Activated CD4-positive, alpha-beta memory T cell treated with anti-CD3 and anti-CD28 coated beads for 36 hours (primary cell): ENCODE measurements around the gene ABCC10. TPM values are rescaled to one million over a fixed set of nuclear protein-coding genes. Genes with fewer than 3 reads are reported as not detected.
"Not testable (repeated sequence)": the region's sequence is repeated elsewhere in the genome, so short reads cannot be mapped to it uniquely, and the experiment has no call there.

Source experiments
- CTCF ChIA-PET: fragments of 350-600 bp; sonication (Branson Sonifier 250); formaldehyde crosslinking; loops from one replicate; lab custom pipeline; 2021; ENCODE audit warnings: antibody characterized with exemption, inconsistent platforms; lab: Charles Lee
- POLR2A ChIA-PET: fragments of 350-600 bp; sonication (Branson Sonifier 250); formaldehyde crosslinking; loops from one replicate; lab custom pipeline; 2021; ENCODE audit warnings: antibody characterized with exemption; lab: Charles Lee
- DNase-seq: peaks from one replicate; pipeline ENCODE4 v3.0.0-alpha.2; 2020
- H3K27ac Mint-ChIP-seq: one replicate; pipeline ENCODE4 v1.8.0; 2021; ENCODE audit warnings: mixed read lengths
- H3K27me3 Mint-ChIP-seq: one replicate; pipeline ENCODE4 v1.8.0; 2021; ENCODE audit warnings: mixed read lengths
- H3K36me3 Mint-ChIP-seq: one replicate; pipeline ENCODE4 v1.8.0; 2021; ENCODE audit warnings: mixed read lengths
- H3K4me1 Mint-ChIP-seq: one replicate; pipeline ENCODE4 v1.8.0; 2021; ENCODE audit warnings: low read depth, mixed read lengths
- H3K4me3 Mint-ChIP-seq: one replicate; pipeline ENCODE4 v1.8.0; 2021; ENCODE audit warnings: mild to moderate bottlenecking, mixed read lengths
- H3K9me3 Mint-ChIP-seq: one replicate; pipeline ENCODE4 v1.8.0; 2021; ENCODE audit warnings: mixed read lengths
- intact Hi-C: fragments of 100-400 bp; cut with micrococcal nuclease; formaldehyde crosslinking; loops from one replicate; pipeline ENCODE4 v1.15.1; 2023
- total RNA-seq, 2 experiments: library from RNA; stranded (reverse); gene quantifications; one replicate each; pipeline ENCODE4 v1.2.3, GENCODE V29; 2021

The ABCC10 gene
- total RNA-seq, 2 experiments from 2014 or later = 27.2 to 31.9 TPM

GRCh38 chr6:43393133-43393532 lies 34.2 kb upstream of the ABCC10 start:
- intact Hi-C loops, H3K4me3 Mint-ChIP-seq, DNase-seq, H3K27me3 Mint-ChIP-seq, CTCF ChIA-PET, H3K36me3 Mint-ChIP-seq, H3K9me3 Mint-ChIP-seq, H3K27ac Mint-ChIP-seq: not testable (repeated sequence)
- peaks cover 22% of the 10 kb centered on the region for H3K4me1 Mint-ChIP-seq
- POLR2A ChIA-PET = interaction anchor here (1.2 kb wide), 1 partner anchor 11 kb away, joined by 3 read pairs; no protein-coding TSS in a partner anchor

GRCh38 chr6:43393602-43394001 lies 33.7 kb upstream of the ABCC10 start:
- intact Hi-C loops = no loop called here
- peaks cover 22% of the 10 kb centered on the region for H3K4me1 Mint-ChIP-seq
- no peak for DNase-seq
- H3K4me3 Mint-ChIP-seq = no peak overlapping the region
- POLR2A ChIA-PET = interaction anchor here (1.2 kb wide), 1 partner anchor 12 kb away, joined by 3 read pairs; no protein-coding TSS in a partner anchor
- no peaks in the 10 kb centered on the region for H3K27me3 Mint-ChIP-seq
- no peaks in the 10 kb centered on the region for H3K9me3 Mint-ChIP-seq
- CTCF ChIA-PET = no interaction called here
- no peaks in the 10 kb centered on the region for H3K36me3 Mint-ChIP-seq
- H3K27ac Mint-ChIP-seq = no peak overlapping the region

- no peak for DNase-seq
- Mint-ChIP-seq H3K9me3 (no peaks in the 10 kb centered on the region), H3K36me3 (no peaks in the 10 kb centered on the region), H3K4me1 (peaks cover 22% of the 10 kb centered on the region), H3K27ac (no peak overlapping the region), H3K4me3 (no peak overlapping the region), H3K27me3 (no peaks in the 10 kb centered on the region)
- ChIA-PET CTCF (interaction anchor here (2.4 kb wide), 1 partner anchor 9 kb away, joined by 8 read pairs; no protein-coding TSS in a partner anchor), POLR2A (interaction anchor here (0.6 kb wide), 1 partner anchor 136 kb away, joined by 4 read pairs; no protein-coding TSS in a partner anchor)
- intact Hi-C loops = no loop called here
These were observed 32.4 kb upstream of the ABCC10 start for GRCh38 chr6:43394982-43395381.

GRCh38 chr6:43395776-43396175 lies 31.6 kb upstream of the ABCC10 start:
- Mint-ChIP-seq H3K27ac (no peak overlapping the region), H3K9me3 (no peaks in the 10 kb centered on the region), H3K27me3 (no peaks in the 10 kb centered on the region), H3K4me3 (no peak overlapping the region), H3K4me1 (peaks cover 15% of the 10 kb centered on the region), H3K36me3 (no peaks in the 10 kb centered on the region)
- DNase-seq = no peak
- intact Hi-C loops = no loop called here
- POLR2A ChIA-PET = no interaction called here
- CTCF ChIA-PET = interaction anchor here (1.1 to 2.4 kb wide), 2 partner anchors 9 to 132 kb away, joined by 3 to 8 read pairs; no protein-coding TSS in a partner anchor

- intact Hi-C loops = no loop called here
- POLR2A ChIA-PET = no interaction called here
- no peaks in the 10 kb centered on the region for H3K36me3 Mint-ChIP-seq
- no peak overlapping the region for H3K27ac Mint-ChIP-seq
- no peaks in the 10 kb centered on the region for H3K27me3 Mint-ChIP-seq
- peaks cover 7% of the 10 kb centered on the region for H3K4me1 Mint-ChIP-seq
- DNase-seq = no peak
- no peak overlapping the region for H3K4me3 Mint-ChIP-seq
- no peaks in the 10 kb centered on the region for H3K9me3 Mint-ChIP-seq
- CTCF ChIA-PET = interaction anchor here (1.0 to 2.4 kb wide), 5 partner anchors 10 to 133 kb away, joined by 3 to 11 read pairs (median 8); no protein-coding TSS in a partner anchor
These were observed 30.8 kb upstream of the ABCC10 start for GRCh38 chr6:43396408-43397149.

GRCh38 chr6:43399932-43400487 lies 27.3 kb upstream of the ABCC10 start:
- no peak for DNase-seq
- Mint-ChIP-seq H3K4me3 (no peak overlapping the region), H3K27me3 (no peaks in the 10 kb centered on the region), H3K27ac (no peak overlapping the region), H3K36me3 (no peaks in the 10 kb centered on the region), H3K9me3 (no peaks in the 10 kb centered on the region), H3K4me1 (peaks cover 2% of the 10 kb centered on the region)
- POLR2A ChIA-PET = no interaction called here
- intact Hi-C loops = loop anchor here (2.0 kb wide), 1 partner anchor 17 kb away; no protein-coding TSS in a partner anchor
- CTCF ChIA-PET = interaction anchor here (2.3 kb wide), 1 partner anchor 139 kb away, joined by 7 read pairs; no protein-coding TSS in a partner anchor

- peaks cover 2% of the 10 kb centered on the region for H3K4me1 Mint-ChIP-seq
- no peaks in the 10 kb centered on the region for H3K27me3 Mint-ChIP-seq
- CTCF ChIA-PET = no interaction called here
- intact Hi-C loops = no loop called here
- no peaks in the 10 kb centered on the region for H3K9me3 Mint-ChIP-seq
- POLR2A ChIA-PET = no interaction called here
- no peaks in the 10 kb centered on the region for H3K36me3 Mint-ChIP-seq
- no peak overlapping the region for H3K4me3 Mint-ChIP-seq
- no peak for DNase-seq
- no peak overlapping the region for H3K27ac Mint-ChIP-seq
These were observed 25.6 kb upstream of the ABCC10 start for GRCh38 chr6:43401730-43402129.

GRCh38 chr6:43402820-43403219 lies 24.5 kb upstream of the ABCC10 start:
- H3K4me1 Mint-ChIP-seq = peaks cover 1% of the 10 kb centered on the region
- POLR2A ChIA-PET = no interaction called here

GRCh38 chr6:43405354-43405753 lies 22.0 kb upstream of the ABCC10 start:
- Mint-ChIP-seq H3K27ac (no peak overlapping the region), H3K9me3 (no peaks in the 10 kb centered on the region), H3K4me1 (no peaks in the 10 kb centered on the region), H3K27me3 (no peaks in the 10 kb centered on the region), H3K4me3 (no peak overlapping the region), H3K36me3 (no peaks in the 10 kb centered on the region)
- CTCF ChIA-PET = no interaction called here
- POLR2A ChIA-PET = no interaction called here
- intact Hi-C loops = no loop called here
- no peak for DNase-seq

More at GRCh38 chr6:43402820-43403219, 24.5 kb upstream of the ABCC10 start:
- no peaks in the 10 kb centered on the region for H3K27me3 Mint-ChIP-seq
- no peaks in the 10 kb centered on the region for H3K9me3 Mint-ChIP-seq
- CTCF ChIA-PET = interaction anchor here (1.3 kb wide), 1 partner anchor 103 kb away, joined by 4 read pairs; no protein-coding TSS in a partner anchor
- intact Hi-C loops = no loop called here
- H3K4me3 Mint-ChIP-seq = no peak overlapping the region
- no peaks in the 10 kb centered on the region for H3K36me3 Mint-ChIP-seq
- no peak for DNase-seq
- H3K27ac Mint-ChIP-seq = no peak overlapping the region

GRCh38 chr6:43407296-43407695 lies 20.0 kb upstream of the ABCC10 start:
- H3K27me3 Mint-ChIP-seq = no peaks in the 10 kb centered on the region
- no peak for DNase-seq
- no peak overlapping the region for H3K27ac Mint-ChIP-seq
- ChIA-PET POLR2A (no interaction called here), CTCF (no interaction called here)
- H3K4me1 Mint-ChIP-seq = no peaks in the 10 kb centered on the region
- no peak overlapping the region for H3K4me3 Mint-ChIP-seq
- no peaks in the 10 kb centered on the region for H3K36me3 Mint-ChIP-seq
- no peaks in the 10 kb centered on the region for H3K9me3 Mint-ChIP-seq
- intact Hi-C loops = no loop called here

- ChIA-PET POLR2A (no interaction called here), CTCF (no interaction called here)
- H3K27me3 Mint-ChIP-seq = no peaks in the 10 kb centered on the region
- no peaks in the 10 kb centered on the region for H3K9me3 Mint-ChIP-seq
- no peaks in the 10 kb centered on the region for H3K36me3 Mint-ChIP-seq
- H3K4me1 Mint-ChIP-seq = no peaks in the 10 kb centered on the region
- DNase-seq = no peak
- no peak overlapping the region for H3K4me3 Mint-ChIP-seq
- H3K27ac Mint-ChIP-seq = no peak overlapping the region
- intact Hi-C loops = no loop called here
These were observed 19.1 kb upstream of the ABCC10 start for GRCh38 chr6:43408259-43408658.

GRCh38 chr6:43410776-43411175 lies 16.6 kb upstream of the ABCC10 start:
- H3K27me3 Mint-ChIP-seq, intact Hi-C loops, H3K27ac Mint-ChIP-seq, DNase-seq, H3K4me3 Mint-ChIP-seq, H3K9me3 Mint-ChIP-seq, H3K4me1 Mint-ChIP-seq, CTCF ChIA-PET, H3K36me3 Mint-ChIP-seq: not testable (repeated sequence)
- POLR2A ChIA-PET = interaction anchor here (1.1 kb wide), 1 partner anchor 16 kb away, joined by 4 read pairs; the partner anchor contains the start of gene ABCC10
